H1 (cell line): Measurements from ENCODE around the gene KIAA1586. TPM values are rescaled to one million over a fixed set of nuclear protein-coding genes. Genes with fewer than 3 reads are reported as not detected.

Experiments
- CTCF ChIA-PET: fragments of 300-600 bp; sonication (Branson Sonifier 250); formaldehyde crosslinking; loops from one replicate; lab custom pipeline; 2021; ENCODE audit not compliant: partially characterized antibody; lab: Charles Lee
- POLR2A ChIA-PET: fragments of 300-600 bp; sonication (Branson Sonifier 250); formaldehyde crosslinking; loops from one replicate; lab custom pipeline; 2021; ENCODE audit warnings: inconsistent platforms; ENCODE audit not compliant: partially characterized antibody; lab: Charles Lee
- DNase-seq, 2 experiments: peaks; one replicate each; pipeline versions ENCODE4 v3.0.0 to v3.0.0-alpha.2; 2010 to 2022; ENCODE audit warnings: low spot score in 2 of 2, low read depth in 1 of 2, mixed read lengths in 1 of 2
- FAIRE-seq: peaks from 2 replicates; lab custom pipeline; 2011; peaks lifted over from hg19 to GRCh38; lab: Jason Lieb, UNC
- H2AFZ ChIP-seq: 2 replicates; pipeline ENCODE4 v1.8.1; 2012; ENCODE audit warnings: low read length, inconsistent platforms
- H2AK5ac ChIP-seq: 2 replicates; pipeline ENCODE4 v1.6.1; 2013; ENCODE audit warnings: low read depth, low read length
- H2BK120ac ChIP-seq: replicated peaks from 2 replicates; pipeline ENCODE3; 2013; ENCODE audit warnings: low read depth, low read length, inconsistent platforms
- H2BK12ac ChIP-seq: 2 replicates; pipeline ENCODE4 v1.6.1; 2013; ENCODE audit warnings: low read depth, low read length
- H2BK15ac ChIP-seq: 2 replicates; pipeline ENCODE4 v1.6.1; 2013; ENCODE audit warnings: low read length
- H2BK20ac ChIP-seq: 2 replicates; pipeline ENCODE4 v1.6.1; 2013; ENCODE audit warnings: low read length
- H2BK5ac ChIP-seq: 2 replicates; pipeline ENCODE4 v1.6.1; 2013; ENCODE audit warnings: low read depth, low read length
- H3K14ac ChIP-seq: 2 replicates; pipeline ENCODE4 v1.6.1; 2013; ENCODE audit warnings: inconsistent platforms; ENCODE audit not compliant: insufficient read length
- H3K18ac ChIP-seq: 2 replicates; pipeline ENCODE4 v1.6.1; 2013; ENCODE audit warnings: low read length; ENCODE audit errors: extremely low read depth
- H3K23ac ChIP-seq: 2 replicates; pipeline ENCODE4 v1.6.1; 2013; ENCODE audit warnings: inconsistent platforms; ENCODE audit not compliant: insufficient read length
- H3K23me2 ChIP-seq: 2 replicates; pipeline ENCODE4 v1.6.1; 2013; ENCODE audit warnings: low read depth, low read length
- H3K27ac ChIP-seq: 2 replicates; pipeline ENCODE4 v1.6.1; 2011; ENCODE audit warnings: low read depth, low read length, inconsistent platforms
- H3K27me3 ChIP-seq, 4 experiments: replicated peaks in 1 of 4; 1 replicate in 1 of 4; 2 replicates in 3 of 4; pipeline versions ENCODE4 v1.6.1 to v1.8.1; 2011 to 2013; ENCODE audit warnings: low read length in 3 of 4, mild to moderate bottlenecking in 3 of 4, inconsistent platforms in 2 of 4, mixed read lengths in 2 of 4, moderate library complexity in 1 of 4; ENCODE audit not compliant: control insufficient read depth in 3 of 4, insufficient read depth in 3 of 4; ENCODE audit errors: extremely low read depth in 1 of 4
- H3K36me3 ChIP-seq, 4 experiments: 2 replicates each; pipeline versions ENCODE4 v1.6.1 to v1.8.1; 2011 to 2013; ENCODE audit warnings: mild to moderate bottlenecking in 4 of 4, low read length in 3 of 4, moderate library complexity in 2 of 4, control low read depth in 1 of 4, inconsistent platforms in 1 of 4; ENCODE audit not compliant: insufficient read depth in 4 of 4, control insufficient read depth in 2 of 4
- H3K4ac ChIP-seq: replicated peaks from 2 replicates; pipeline ENCODE3; 2013; ENCODE audit warnings: low read length, low read depth, mixed read lengths, inconsistent platforms; ENCODE audit not compliant: insufficient read length
- H3K4me1 ChIP-seq, 4 experiments: replicated peaks in 1 of 4; 1 replicate in 1 of 4; 2 replicates in 3 of 4; pipeline versions ENCODE4 v1.6.1 to v1.8.1; 2011 to 2013; ENCODE audit warnings: low read length in 3 of 4, inconsistent platforms in 2 of 4, mixed read lengths in 1 of 4; ENCODE audit not compliant: insufficient read depth in 4 of 4, control insufficient read depth in 3 of 4
- H3K4me2 ChIP-seq, 2 experiments: 2 replicates each; pipeline versions ENCODE4 v1.6.1 to v1.8.1; 2011 to 2013; ENCODE audit warnings: low read depth in 2 of 2, low read length in 2 of 2, control low read depth in 1 of 2, inconsistent platforms in 1 of 2, mild to moderate bottlenecking in 1 of 2; ENCODE audit not compliant: insufficient read depth in 1 of 2
- H3K4me3 ChIP-seq, 4 experiments: fragments of 200-600, 300-600 bp in 1 of 4; sonication (generic), shearing (Covaris generic), sonication (Bioruptor Twin) in 1 of 4; 2 replicates each; pipeline versions ENCODE4 v1.5.1 to v1.8.1; 2011 to 2016; ENCODE audit warnings: low read length in 4 of 4, low read depth in 3 of 4, control low read depth in 2 of 4, inconsistent platforms in 2 of 4, mild to moderate bottlenecking in 2 of 4, mixed read lengths in 1 of 4, moderate library complexity in 1 of 4; ENCODE audit not compliant: insufficient read depth in 2 of 4; ENCODE audit errors: extremely low read depth in 1 of 4
- H3K56ac ChIP-seq: replicated peaks from 2 replicates; pipeline ENCODE3; 2013; ENCODE audit warnings: low read depth, mild to moderate bottlenecking, mixed read lengths, low read length, inconsistent platforms; ENCODE audit not compliant: insufficient read length
- H3K79me1 ChIP-seq: 2 replicates; pipeline ENCODE4 v1.6.1; 2013; ENCODE audit warnings: low read depth, low read length, control low read depth
- H3K79me2 ChIP-seq, 2 experiments: 2 replicates each; pipeline versions ENCODE4 v1.6.1 to v1.8.1; 2012 to 2013; ENCODE audit warnings: low read length in 2 of 2, mild to moderate bottlenecking in 2 of 2, inconsistent platforms in 1 of 2; ENCODE audit not compliant: insufficient read depth in 2 of 2, control insufficient read depth in 1 of 2
- H3K9ac ChIP-seq, 4 experiments: replicated peaks in 1 of 4; 1 replicate in 1 of 4; 2 replicates in 3 of 4; pipeline versions ENCODE4 v1.6.1 to v1.8.1; 2011 to 2013; ENCODE audit warnings: low read depth in 3 of 4, low read length in 3 of 4, control low read depth in 2 of 4, mild to moderate bottlenecking in 2 of 4, moderate library complexity in 2 of 4, inconsistent platforms in 1 of 4; ENCODE audit errors: extremely low read depth in 1 of 4
- H3K9me3 ChIP-seq, 2 experiments: 2 replicates each; pipeline versions ENCODE4 v1.6.1 to v1.8.1; 2012 to 2013; ENCODE audit warnings: mild to moderate bottlenecking in 2 of 2, moderate library complexity in 2 of 2, control low read depth in 1 of 2, inconsistent platforms in 1 of 2, low read depth in 1 of 2, low read length in 1 of 2, mixed read lengths in 1 of 2; ENCODE audit not compliant: insufficient read depth in 2 of 2
- H4K20me1 ChIP-seq, 2 experiments: replicated peaks in 1 of 2; 2 replicates each; pipeline versions ENCODE3 to v1.8.1; 2011 to 2013; ENCODE audit warnings: inconsistent platforms in 2 of 2, low read length in 2 of 2, mild to moderate bottlenecking in 1 of 2; ENCODE audit not compliant: insufficient read depth in 2 of 2, control insufficient read depth in 1 of 2
- H4K5ac ChIP-seq: 2 replicates; pipeline ENCODE4 v1.6.1; 2013; ENCODE audit warnings: low read length, low read depth, mixed read lengths, inconsistent platforms; ENCODE audit not compliant: insufficient read length
- H4K8ac ChIP-seq: 2 replicates; pipeline ENCODE4 v1.8.0; 2013; ENCODE audit warnings: mild to moderate bottlenecking, moderate library complexity, low read length, inconsistent platforms; ENCODE audit not compliant: insufficient read depth; ENCODE audit errors: extremely low read depth
- H4K91ac ChIP-seq: replicated peaks from 2 replicates; pipeline ENCODE3; 2013; ENCODE audit warnings: low read length, mixed read lengths, inconsistent platforms; ENCODE audit not compliant: insufficient read length
- ASH2L ChIP-seq: fragments of 200-600, 300-600 bp; sonication (generic); IDR thresholded peaks from one replicate; pipeline ENCODE4 v1.7.1; 2017; ENCODE audit warnings: low read length
- BACH1 ChIP-seq: IDR thresholded peaks from 2 replicates; pipeline ENCODE4 v1.6.1; 2012; ENCODE audit warnings: low read length, improper control_type of control experiment
- CBX8 ChIP-seq: fragments of 300-800, 300-1000 bp; sonication (generic); IDR thresholded peaks from 2 replicates; pipeline ENCODE4 v1.7.1; 2016; ENCODE audit warnings: low read depth, low read length, borderline replicate concordance
- FOSL1 ChIP-seq: IDR thresholded peaks from 2 replicates; pipeline ENCODE4 v1.6.1; 2011; ENCODE audit warnings: mild to moderate bottlenecking, low read depth, low read length, moderate library complexity; ENCODE audit not compliant: insufficient read depth
- KDM1A ChIP-seq: fragments of 200-600, 300-600 bp; sonication (generic); IDR thresholded peaks from 2 replicates; pipeline ENCODE4 v1.7.1; 2016; ENCODE audit warnings: mild to moderate bottlenecking, low read length, borderline replicate concordance
- MAFK ChIP-seq: IDR thresholded peaks from 2 replicates; pipeline ENCODE4 v1.6.1; 2012; ENCODE audit warnings: low read depth, mild to moderate bottlenecking, improper control_type of control experiment, low read length
- NRF1 ChIP-seq: IDR thresholded peaks from 2 replicates; pipeline ENCODE4 v1.6.1; 2011; ENCODE audit warnings: mild to moderate bottlenecking, low read depth, low read length, improper control_type of control experiment
- RXRA ChIP-seq: IDR thresholded peaks from 2 replicates; pipeline ENCODE4 v1.6.1; 2011; ENCODE audit warnings: low read depth, mild to moderate bottlenecking, low read length, moderate library complexity; ENCODE audit not compliant: insufficient read depth
- TAF1 ChIP-seq: IDR thresholded peaks from 2 replicates; pipeline ENCODE4 v1.6.1; 2011; ENCODE audit warnings: mild to moderate bottlenecking, low read depth, low read length
- WGBS, 2 experiments: shearing (Covaris generic) in 1 of 2; methylation state at CpG; one replicate each; pipeline versions ENCODE4 v1.1.6 to v1.1.7; 2013 to 2015; ENCODE audit warnings: low lambda C conversion rate in 2 of 2, mixed read lengths in 2 of 2, inconsistent platforms in 1 of 2, low coverage in 1 of 2, missing lambda C conversion rate in 1 of 2; ENCODE audit not compliant: insufficient replicate concordance in 2 of 2, insufficient coverage in 1 of 2, insufficient read length in 1 of 2; ENCODE audit errors: extremely low coverage in 1 of 2, missing lambda C conversion rate in 1 of 2; 5-methylcytosine and 5-hydroxymethylcytosine counted together
- polyA plus RNA-seq, 7 experiments: library from polyadenylated mRNA; depleted of rRNA in 3 of 7; stranded (reverse) in 5 of 7; unstranded in 2 of 7; fragments of >200 nt in 5 of 7; fragments of 200-250 nt in 2 of 7; gene quantifications; 1 replicate in 5 of 7; 2 replicates in 1 of 7; 4 replicates in 1 of 7; pipeline versions ENCODE4 v1.2.1 to v1.2.3, GENCODE V29; 2011 to 2013; ENCODE audit warnings: missing spikeins in 2 of 7, mixed read lengths in 2 of 7
- total RNA-seq: library from RNA; stranded (reverse); fragmentation: NEBNext Ultra II Directional; extraction: Animal tissue kit (Norgen Biotek cat#: 25700); gene quantifications from 2 replicates; pipeline ENCODE4 v1.2.1, GENCODE V29; 2021

The KIAA1586 gene
- total and polyA plus RNA-seq, 2 of the 8 experiments (the other 6 are each of a cell fraction or from before 2014, with no cell fraction given), result 2.1 to 24.4 TPM

DNA sequence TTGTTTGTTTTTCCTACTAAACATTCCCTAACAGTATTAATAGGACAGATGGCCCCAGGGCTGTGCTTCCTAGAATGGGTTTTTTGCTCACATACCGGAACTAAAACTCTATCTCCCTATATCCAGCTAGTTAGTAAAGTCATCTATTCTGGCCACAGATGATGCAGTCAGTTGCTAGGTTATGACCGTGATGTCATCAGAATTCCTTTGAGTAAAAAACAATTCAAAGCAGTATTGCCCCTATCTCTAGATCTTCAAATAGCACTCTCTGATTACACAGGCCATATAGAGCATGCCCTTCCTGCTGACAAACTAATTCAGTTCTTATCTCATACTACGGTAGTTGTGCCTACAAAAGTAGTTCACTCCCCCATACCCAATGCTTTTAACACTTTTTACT, 25.6 kb downstream of the KIAA1586 start:
- Histone ChIP-seq H3K4me1 (peaks cover 0 to 21% (median 4%) of the 10 kb centered on the region in 4 experiments; a peak in 6 of 7 replicates), H3K56ac (no peak overlapping the region), H3K14ac (no peak overlapping the region), H3K27me3 (no peaks in the 10 kb centered on the region), H3K4me2 (no peak overlapping the region), H2BK15ac (no peak overlapping the region), H4K91ac (no peak overlapping the region), H3K79me1 (no peaks in the 10 kb centered on the region; the same call in 1 of the 2 replicates), H3K18ac (no peak overlapping the region), H2BK20ac (no peak overlapping the region), H4K20me1 (peaks cover 0 to 1% of the 10 kb centered on the region in 2 experiments), H3K23ac (no peak overlapping the region), H2BK120ac (no peak overlapping the region), H3K27ac (no peak overlapping the region), H3K9ac (no peak overlapping the region), H3K9me3 (no peaks in the 10 kb centered on the region), H4K5ac (no peak overlapping the region), H3K79me2 (no peaks in the 10 kb centered on the region), H4K8ac (no peak overlapping the region), H3K4me3 (no peak overlapping the region), H2BK5ac (no peak overlapping the region), H2BK12ac (no peak overlapping the region), H2AK5ac (no peak overlapping the region), H2AFZ (no peak overlapping the region), H3K23me2 (no peaks in the 10 kb centered on the region), H3K36me3 (no peaks in the 10 kb centered on the region)
- 98% methylated on average over 3 of the region's 3 CpGs; no CpG with 5 or more reads in 1 of the 2 experiments for WGBS, 2 experiments
- CTCF ChIA-PET, result interaction anchor here (0.9 to 1.6 kb wide), 3 partner anchors 9 to 169 kb away, joined by 3 to 4 read pairs (median 3); no protein-coding TSS in a partner anchor
- no peak for DNase-seq
- FAIRE-seq, result no peak
- POLR2A ChIA-PET, result no interaction called here
- TF ChIP-seq RXRA (no peak), FOSL1 (no peak), KDM1A (no peak), BACH1 (no peak), CBX8 (no peak), TAF1 (no peak), NRF1 (no peak), ASH2L (no peak), MAFK (no peak)
- TF ChIP-seq, all 59 proteins: peak for 0
- H3K4ac ChIP-seq, result no peak overlapping the region
